PC-9 (cell line): ENCODE measurements around the gene PSPN. TPM values are rescaled to one million over a fixed set of nuclear protein-coding genes. Genes with fewer than 3 reads are reported as not detected.

Experiments used
- BruUV-seq: library from RNA; stranded (reverse); fragments of 400-500 nt; replicated peaks from 2 replicates; lab custom pipeline; 2021; lab: Mats Ljungman, UMichigan
- CTCF ChIA-PET: fragments of 300-600 bp; sonication (Branson Sonifier 250); formaldehyde crosslinking; loops from one replicate; lab custom pipeline; 2022; ENCODE audit warnings: antibody characterized with exemption; lab: Charles Lee
- POLR2A ChIA-PET: fragments of 300-600 bp; sonication (Branson Sonifier 250); formaldehyde crosslinking; loops from one replicate; lab custom pipeline; 2022; ENCODE audit warnings: antibody characterized with exemption; ENCODE audit not compliant: unreplicated experiment; lab: Charles Lee
- DNase-seq, 2 experiments: peaks; one replicate each; pipeline versions ENCODE4 v3.0.0 to v3.0.0-alpha.2; 2015 to 2022; ENCODE audit warnings: mixed read lengths in 1 of 2
- H2AFZ ChIP-seq: fragments of 200-600 bp; sonication (generic); 2 replicates; pipeline ENCODE4 v1.8.1; 2017; ENCODE audit warnings: antibody characterized with exemption
- H3F3A ChIP-seq: fragments of 200-600 bp; sonication (generic); 2 replicates; pipeline ENCODE4 v1.8.1; 2017; ENCODE audit warnings: antibody characterized with exemption, mild to moderate bottlenecking, low read depth; ENCODE audit not compliant: insufficient read depth
- H3K27ac ChIP-seq: fragments of 200-600 bp; sonication (generic); 2 replicates; pipeline ENCODE4 v1.6.1; 2016; ENCODE audit warnings: mixed run types
- H3K27me3 ChIP-seq: fragments of 200-600 bp; sonication (generic); 2 replicates; pipeline ENCODE4 v1.6.1; 2016; ENCODE audit warnings: low read depth, mixed run types; ENCODE audit not compliant: insufficient read depth
- H3K36me3 ChIP-seq: fragments of 200-600 bp; sonication (generic); 2 replicates; pipeline ENCODE4 v1.6.1; 2016; ENCODE audit warnings: low read depth, mixed run types
- H3K4me1 ChIP-seq: fragments of 200-600 bp; sonication (generic); replicated peaks from 2 replicates; pipeline ENCODE4 v1.6.1; 2016; ENCODE audit warnings: mixed run types; ENCODE audit not compliant: insufficient read depth
- H3K4me2 ChIP-seq: fragments of 200-600 bp; sonication (generic); 2 replicates; pipeline ENCODE4 v1.6.1; 2017; ENCODE audit warnings: mixed run types
- H3K4me3 ChIP-seq: fragments of 200-600 bp; sonication (generic); 2 replicates; pipeline ENCODE4 v1.6.1; 2016; ENCODE audit warnings: mixed run types
- H3K79me2 ChIP-seq: fragments of 200-600 bp; sonication (generic); 2 replicates; pipeline ENCODE4 v1.6.1; 2017; ENCODE audit warnings: low read depth, mixed run types
- H3K9me2 ChIP-seq: fragments of 200-600 bp; sonication (generic); 2 replicates; pipeline ENCODE4 v1.8.1; 2017; ENCODE audit warnings: mild to moderate bottlenecking; ENCODE audit not compliant: insufficient read depth
- H3K9me3 ChIP-seq: fragments of 200-600 bp; sonication (generic); 2 replicates; pipeline ENCODE4 v1.8.1; 2016; ENCODE audit warnings: low read depth; ENCODE audit not compliant: insufficient read depth
- H4K20me1 ChIP-seq: fragments of 200-600 bp; sonication (generic); 2 replicates; pipeline ENCODE4 v1.8.1; 2017; ENCODE audit not compliant: insufficient read depth
- EZH2 ChIP-seq: fragments of 200-600 bp; sonication (generic); IDR thresholded peaks from 2 replicates; pipeline ENCODE4 v1.8.0; 2017; ENCODE audit warnings: antibody characterized with exemption, low read depth
- intact Hi-C: fragments of 100-400 bp; cut with micrococcal nuclease; formaldehyde crosslinking; loops from one replicate; pipeline ENCODE4 v1.10.0; 2022; ENCODE audit not compliant: unreplicated experiment
- total RNA-seq: library from RNA; stranded (reverse); gene quantifications from 2 replicates; pipeline ENCODE4 v1.2.3, GENCODE V29; 2021
- TF ChIP-seq, protein P1 (sequence below): fragments of 200-600 bp; sonication (generic); conservative IDR thresholded peaks from 2 replicates; pipeline ENCODE4 v1.6.1; 2017; ENCODE audit warnings: mixed run types, antibody characterized with exemption, mild to moderate bottlenecking, moderate library complexity

PSPN gene
- total RNA-seq, 1 experiment from 2014 or later = 1.3 TPM

- ChIA-PET CTCF (no interaction called here), POLR2A (no interaction called here)
- Histone ChIP-seq H3K9me3 (no peaks in the 10 kb centered on the region), H4K20me1 (no peaks in the 10 kb centered on the region), H3K4me3 (no peak overlapping the region), H3K27ac (no peak overlapping the region), H3K36me3 (no peaks in the 10 kb centered on the region), H2AFZ (no peak overlapping the region), H3K27me3 (no peaks in the 10 kb centered on the region), H3K79me2 (peaks cover 15% of the 10 kb centered on the region), H3K4me1 (peaks cover 5% of the 10 kb centered on the region), H3K4me2 (no peak overlapping the region), H3K9me2 (no peaks in the 10 kb centered on the region), H3F3A (0 out of 2 replicates have a peak, but pooled peaks cover 3% of the 10 kb centered on the region)
- BruUV-seq = no TSS peak
- no peak for DNase-seq
- TF ChIP-seq, protein P1, sequence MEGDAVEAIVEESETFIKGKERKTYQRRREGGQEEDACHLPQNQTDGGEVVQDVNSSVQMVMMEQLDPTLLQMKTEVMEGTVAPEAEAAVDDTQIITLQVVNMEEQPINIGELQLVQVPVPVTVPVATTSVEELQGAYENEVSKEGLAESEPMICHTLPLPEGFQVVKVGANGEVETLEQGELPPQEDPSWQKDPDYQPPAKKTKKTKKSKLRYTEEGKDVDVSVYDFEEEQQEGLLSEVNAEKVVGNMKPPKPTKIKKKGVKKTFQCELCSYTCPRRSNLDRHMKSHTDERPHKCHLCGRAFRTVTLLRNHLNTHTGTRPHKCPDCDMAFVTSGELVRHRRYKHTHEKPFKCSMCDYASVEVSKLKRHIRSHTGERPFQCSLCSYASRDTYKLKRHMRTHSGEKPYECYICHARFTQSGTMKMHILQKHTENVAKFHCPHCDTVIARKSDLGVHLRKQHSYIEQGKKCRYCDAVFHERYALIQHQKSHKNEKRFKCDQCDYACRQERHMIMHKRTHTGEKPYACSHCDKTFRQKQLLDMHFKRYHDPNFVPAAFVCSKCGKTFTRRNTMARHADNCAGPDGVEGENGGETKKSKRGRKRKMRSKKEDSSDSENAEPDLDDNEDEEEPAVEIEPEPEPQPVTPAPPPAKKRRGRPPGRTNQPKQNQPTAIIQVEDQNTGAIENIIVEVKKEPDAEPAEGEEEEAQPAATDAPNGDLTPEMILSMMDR = no peak
- no peak for TF ChIP-seq EZH2
- intact Hi-C loops = no loop called here
Observed at GRCh38 chr19:6396305-6396704, 20.6 kb upstream of the PSPN start.

DNA sequence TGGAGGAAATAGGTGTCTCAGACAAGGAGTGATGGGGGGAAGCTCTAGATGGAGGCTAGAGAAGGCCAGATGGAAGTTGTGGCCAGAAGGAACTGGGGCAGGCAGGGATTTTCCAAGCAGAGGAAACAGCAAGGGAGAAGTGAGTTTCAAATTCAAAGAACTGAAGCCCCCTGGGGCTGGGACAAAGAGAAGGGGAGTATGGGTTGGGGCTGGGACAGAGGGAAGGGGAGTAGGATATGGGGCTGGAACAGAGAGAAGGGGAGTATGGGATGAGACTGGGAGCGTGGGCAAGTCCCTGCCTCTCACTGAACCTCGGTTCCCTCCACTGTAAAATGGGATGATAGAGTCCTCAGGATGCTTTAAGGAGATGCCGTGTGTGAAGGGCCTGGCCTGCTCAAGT lies 19.1 kb upstream of the PSPN start:
- intact Hi-C loops = no loop called here
- no TSS peak for BruUV-seq
- Histone ChIP-seq H3K4me1 (peaks cover 5% of the 10 kb centered on the region), H3K36me3 (no peaks in the 10 kb centered on the region), H3K27me3 (no peaks in the 10 kb centered on the region), H3K27ac (no peak overlapping the region), H2AFZ (no peak overlapping the region), H3K4me2 (no peak overlapping the region), H3F3A (0 out of 2 replicates have a peak, but pooled peaks cover 3% of the 10 kb centered on the region), H3K4me3 (no peak overlapping the region), H3K9me3 (no peaks in the 10 kb centered on the region), H3K9me2 (no peaks in the 10 kb centered on the region), H3K79me2 (peaks cover 15% of the 10 kb centered on the region), H4K20me1 (no peaks in the 10 kb centered on the region)
- ChIA-PET CTCF (no interaction called here), POLR2A (no interaction called here)
- TF ChIP-seq, protein P1 = no peak
- no peak for TF ChIP-seq EZH2
- no peak for DNase-seq

GRCh38 chr19:6393983-6394412 lies 18.3 kb upstream of the PSPN start:
- POLR2A ChIA-PET = interaction anchor here (0.6 kb wide), 1 partner anchor 31 kb away, joined by 4 read pairs; no protein-coding TSS in a partner anchor
- H3F3A ChIP-seq = 0 out of 2 replicates have a peak, but pooled peaks cover 3% of the 10 kb centered on the region
- peak overlapping the region; percentile 65; the same call in 1 of the 2 replicates for H3K27ac ChIP-seq
- H3K4me3 ChIP-seq = peak overlapping the region; percentile 94
- no TSS peak for BruUV-seq
- H3K4me1 ChIP-seq = peaks cover 5% of the 10 kb centered on the region
- H4K20me1 ChIP-seq = no peaks in the 10 kb centered on the region
- peaks cover 15% of the 10 kb centered on the region for H3K79me2 ChIP-seq
- H3K27me3 ChIP-seq = no peaks in the 10 kb centered on the region
- no peaks in the 10 kb centered on the region for H3K36me3 ChIP-seq
- intact Hi-C loops = loop anchor here (1.0 kb wide), 2 partner anchors 21 to 31 kb away; no protein-coding TSS in a partner anchor
- peak overlapping the region; percentile 87 for H3K4me2 ChIP-seq
- CTCF ChIA-PET = no interaction called here
- no peaks in the 10 kb centered on the region for H3K9me3 ChIP-seq
- H3K9me2 ChIP-seq = no peaks in the 10 kb centered on the region
- TF ChIP-seq, protein P1 = no peak
- no peak for TF ChIP-seq EZH2
- no peak for DNase-seq
- peak overlapping the region; percentile 99 for H2AFZ ChIP-seq
